PC-9 (cell line): ENCODE results near the gene OAS2. TPM values are rescaled to one million over a fixed set of nuclear protein-coding genes. Genes with fewer than 3 reads are reported as not detected.

Source experiments
- BruUV-seq: library from RNA; stranded (reverse); fragments of 400-500 nt; replicated peaks from 2 replicates; lab custom pipeline; 2021; lab: Mats Ljungman, UMichigan
- CTCF ChIA-PET: fragments of 300-600 bp; sonication (Branson Sonifier 250); formaldehyde crosslinking; loops from one replicate; lab custom pipeline; 2022; ENCODE audit warnings: antibody characterized with exemption; lab: Charles Lee
- POLR2A ChIA-PET: fragments of 300-600 bp; sonication (Branson Sonifier 250); formaldehyde crosslinking; loops from one replicate; lab custom pipeline; 2022; ENCODE audit warnings: antibody characterized with exemption; ENCODE audit not compliant: unreplicated experiment; lab: Charles Lee
- DNase-seq, 2 experiments: peaks; one replicate each; pipeline versions ENCODE4 v3.0.0 to v3.0.0-alpha.2; 2015 to 2022; ENCODE audit warnings: mixed read lengths in 1 of 2
- H2AFZ ChIP-seq: fragments of 200-600 bp; sonication (generic); 2 replicates; pipeline ENCODE4 v1.8.1; 2017; ENCODE audit warnings: antibody characterized with exemption
- H3F3A ChIP-seq: fragments of 200-600 bp; sonication (generic); 2 replicates; pipeline ENCODE4 v1.8.1; 2017; ENCODE audit warnings: antibody characterized with exemption, mild to moderate bottlenecking, low read depth; ENCODE audit not compliant: insufficient read depth
- H3K27ac ChIP-seq: fragments of 200-600 bp; sonication (generic); 2 replicates; pipeline ENCODE4 v1.6.1; 2016; ENCODE audit warnings: mixed run types
- H3K27me3 ChIP-seq: fragments of 200-600 bp; sonication (generic); 2 replicates; pipeline ENCODE4 v1.6.1; 2016; ENCODE audit warnings: low read depth, mixed run types; ENCODE audit not compliant: insufficient read depth
- H3K36me3 ChIP-seq: fragments of 200-600 bp; sonication (generic); 2 replicates; pipeline ENCODE4 v1.6.1; 2016; ENCODE audit warnings: low read depth, mixed run types
- H3K4me1 ChIP-seq: fragments of 200-600 bp; sonication (generic); replicated peaks from 2 replicates; pipeline ENCODE4 v1.6.1; 2016; ENCODE audit warnings: mixed run types; ENCODE audit not compliant: insufficient read depth
- H3K4me2 ChIP-seq: fragments of 200-600 bp; sonication (generic); 2 replicates; pipeline ENCODE4 v1.6.1; 2017; ENCODE audit warnings: mixed run types
- H3K4me3 ChIP-seq: fragments of 200-600 bp; sonication (generic); 2 replicates; pipeline ENCODE4 v1.6.1; 2016; ENCODE audit warnings: mixed run types
- H3K79me2 ChIP-seq: fragments of 200-600 bp; sonication (generic); 2 replicates; pipeline ENCODE4 v1.6.1; 2017; ENCODE audit warnings: low read depth, mixed run types
- H3K9me2 ChIP-seq: fragments of 200-600 bp; sonication (generic); 2 replicates; pipeline ENCODE4 v1.8.1; 2017; ENCODE audit warnings: mild to moderate bottlenecking; ENCODE audit not compliant: insufficient read depth
- H3K9me3 ChIP-seq: fragments of 200-600 bp; sonication (generic); 2 replicates; pipeline ENCODE4 v1.8.1; 2016; ENCODE audit warnings: low read depth; ENCODE audit not compliant: insufficient read depth
- H4K20me1 ChIP-seq: fragments of 200-600 bp; sonication (generic); 2 replicates; pipeline ENCODE4 v1.8.1; 2017; ENCODE audit not compliant: insufficient read depth
- EZH2 ChIP-seq: fragments of 200-600 bp; sonication (generic); IDR thresholded peaks from 2 replicates; pipeline ENCODE4 v1.8.0; 2017; ENCODE audit warnings: antibody characterized with exemption, low read depth
- intact Hi-C: fragments of 100-400 bp; cut with micrococcal nuclease; formaldehyde crosslinking; loops from one replicate; pipeline ENCODE4 v1.10.0; 2022; ENCODE audit not compliant: unreplicated experiment
- total RNA-seq: library from RNA; stranded (reverse); gene quantifications from 2 replicates; pipeline ENCODE4 v1.2.3, GENCODE V29; 2021
- TF ChIP-seq, protein P1 (sequence below): fragments of 200-600 bp; sonication (generic); conservative IDR thresholded peaks from 2 replicates; pipeline ENCODE4 v1.6.1; 2017; ENCODE audit warnings: mixed run types, antibody characterized with exemption, mild to moderate bottlenecking, moderate library complexity

Gene OAS2
- total RNA-seq, 1 experiment from 2014 or later: 0.98 TPM

- no peaks in the 10 kb centered on the region for H4K20me1 ChIP-seq
- H3F3A ChIP-seq: no peaks in the 10 kb centered on the region
- no TSS peak for BruUV-seq
- intact Hi-C loops: no loop called here
- no peak overlapping the region for H3K4me2 ChIP-seq
- TF ChIP-seq EZH2: no peak
- TF ChIP-seq, protein P1, sequence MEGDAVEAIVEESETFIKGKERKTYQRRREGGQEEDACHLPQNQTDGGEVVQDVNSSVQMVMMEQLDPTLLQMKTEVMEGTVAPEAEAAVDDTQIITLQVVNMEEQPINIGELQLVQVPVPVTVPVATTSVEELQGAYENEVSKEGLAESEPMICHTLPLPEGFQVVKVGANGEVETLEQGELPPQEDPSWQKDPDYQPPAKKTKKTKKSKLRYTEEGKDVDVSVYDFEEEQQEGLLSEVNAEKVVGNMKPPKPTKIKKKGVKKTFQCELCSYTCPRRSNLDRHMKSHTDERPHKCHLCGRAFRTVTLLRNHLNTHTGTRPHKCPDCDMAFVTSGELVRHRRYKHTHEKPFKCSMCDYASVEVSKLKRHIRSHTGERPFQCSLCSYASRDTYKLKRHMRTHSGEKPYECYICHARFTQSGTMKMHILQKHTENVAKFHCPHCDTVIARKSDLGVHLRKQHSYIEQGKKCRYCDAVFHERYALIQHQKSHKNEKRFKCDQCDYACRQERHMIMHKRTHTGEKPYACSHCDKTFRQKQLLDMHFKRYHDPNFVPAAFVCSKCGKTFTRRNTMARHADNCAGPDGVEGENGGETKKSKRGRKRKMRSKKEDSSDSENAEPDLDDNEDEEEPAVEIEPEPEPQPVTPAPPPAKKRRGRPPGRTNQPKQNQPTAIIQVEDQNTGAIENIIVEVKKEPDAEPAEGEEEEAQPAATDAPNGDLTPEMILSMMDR: no peak
- ChIA-PET CTCF (no interaction called here), POLR2A (no interaction called here)
- DNase-seq: no peak
- no peak overlapping the region for H3K4me3 ChIP-seq
- no peak overlapping the region for H2AFZ ChIP-seq
- no peak overlapping the region for H3K27ac ChIP-seq
- no peaks in the 10 kb centered on the region for H3K9me3 ChIP-seq
- H3K36me3 ChIP-seq: no peaks in the 10 kb centered on the region
- H3K9me2 ChIP-seq: no peaks in the 10 kb centered on the region
- no peaks in the 10 kb centered on the region for H3K4me1 ChIP-seq
- H3K27me3 ChIP-seq: peaks cover 76% of the 10 kb centered on the region
- no peaks in the 10 kb centered on the region for H3K79me2 ChIP-seq
These were observed 77.5 kb downstream of the OAS2 start for GRCh38 chr12:113055594-113056380.

GRCh38 chr12:113056381-113056630 lies 78.0 kb downstream of the OAS2 start:
- DNase-seq: no peak
- H3K4me2 ChIP-seq: no peak overlapping the region
- no peaks in the 10 kb centered on the region for H3K9me2 ChIP-seq
- no TSS peak for BruUV-seq
- H3K27me3 ChIP-seq: peaks cover 79% of the 10 kb centered on the region
- H3F3A ChIP-seq: no peaks in the 10 kb centered on the region
- intact Hi-C loops: no loop called here
- H3K4me1 ChIP-seq: no peaks in the 10 kb centered on the region
- TF ChIP-seq EZH2: no peak
- TF ChIP-seq, protein P1: no peak
- no peak overlapping the region for H3K4me3 ChIP-seq
- POLR2A ChIA-PET: no interaction called here
- CTCF ChIA-PET: no interaction called here
- H3K9me3 ChIP-seq: no peaks in the 10 kb centered on the region
- H3K79me2 ChIP-seq: no peaks in the 10 kb centered on the region
- no peak overlapping the region for H3K27ac ChIP-seq
- no peaks in the 10 kb centered on the region for H4K20me1 ChIP-seq
- no peak overlapping the region for H2AFZ ChIP-seq
- H3K36me3 ChIP-seq: no peaks in the 10 kb centered on the region

- H3K9me3 ChIP-seq: no peaks in the 10 kb centered on the region
- H2AFZ ChIP-seq: no peak within 1 kb of the TSS
- H3K27ac ChIP-seq: no peak within 1 kb of the TSS
- DNase-seq: no peak
- no peaks in the 10 kb centered on the region for H4K20me1 ChIP-seq
- no peaks in the 10 kb centered on the region for H3K79me2 ChIP-seq
- H3K4me1 ChIP-seq: no peaks in the 10 kb centered on the region
- CTCF ChIA-PET: no interaction called here
- no peak for TF ChIP-seq EZH2
- TF ChIP-seq, protein P1: no peak
- H3K36me3 ChIP-seq: no peaks in the 10 kb centered on the region
- peaks cover 78% of the 10 kb centered on the region for H3K27me3 ChIP-seq
- H3K4me2 ChIP-seq: no peak within 1 kb of the TSS
- POLR2A ChIA-PET: no interaction called here
- no TSS peak for BruUV-seq
- H3F3A ChIP-seq: no peaks in the 10 kb centered on the region
- H3K4me3 ChIP-seq: no peak within 1 kb of the TSS
- intact Hi-C loops: no loop called here
- H3K9me2 ChIP-seq: no peaks in the 10 kb centered on the region
These were observed 78.5 kb downstream of the OAS2 start, which contains the start of gene DTX1 for GRCh38 chr12:113056631-113057488. DTX1 (plus strand) TSS chr12:113056730; CDS start chr12:113058193, 1,463 bp downstream.
